ENCODE results near the gene KCNAB1.

- TF ChIP-seq POLR2A (IDR thresholded peaks at IDR 0.05; ENCODE audit: control extremely low read depth in 1 of 2, low read depth in 2 of 2, low read length in 2 of 2) (no peak), CTCF (IDR thresholded peaks at IDR 0.05; ENCODE audit: control extremely low read depth in 1 of 3, insufficient read depth in 1 of 3, low read depth in 1 of 3, low read length in 3 of 3) (no peak), ATF3 (IDR thresholded peaks at IDR 0.05; ENCODE audit: insufficient read depth, low read depth, low read length) (no peak), GTF2F1 (IDR thresholded peaks at IDR 0.05; ENCODE audit: borderline replicate concordance, low read depth, low read length) (no peak), YY1 (IDR thresholded peaks at IDR 0.05; ENCODE audit: low read depth, low read length) (no peak)
These were observed 12.9 kb upstream of the KCNAB1 start for GRCh38 chr3:156107504-156107903.

Measured in H1 (cell line).